Adrenal gland (tissue), 5 donors: ENCODE results near the gene INPP1.

Experiments used
- POLR2A ChIP-seq, 2 donors: fragments of 450-650 bp; IDR thresholded peaks; one replicate each; pipeline ENCODE4 v1.6.1; 2017; ENCODE audit warnings: antibody characterized with exemption in 2 of 2, mild to moderate bottlenecking in 2 of 2, moderate library complexity in 1 of 2
- TF ChIP-seq, protein P1 (sequence below), 6 experiments: fragments of 450-650 bp in 4 of 6; fragments of 200-600 bp in 2 of 6; sonication (generic) in 1 of 6; IDR thresholded peaks; 1 replicate in 5 of 6; 2 replicates in 1 of 6; pipeline versions ENCODE4 v1.5.1 to v1.8.0; 2016 to 2021; ENCODE audit warnings: antibody characterized with exemption in 6 of 6, mild to moderate bottlenecking in 2 of 6, moderate library complexity in 1 of 6
- donor health status: DM: no; HTN: no; CAD: no.

DNA sequence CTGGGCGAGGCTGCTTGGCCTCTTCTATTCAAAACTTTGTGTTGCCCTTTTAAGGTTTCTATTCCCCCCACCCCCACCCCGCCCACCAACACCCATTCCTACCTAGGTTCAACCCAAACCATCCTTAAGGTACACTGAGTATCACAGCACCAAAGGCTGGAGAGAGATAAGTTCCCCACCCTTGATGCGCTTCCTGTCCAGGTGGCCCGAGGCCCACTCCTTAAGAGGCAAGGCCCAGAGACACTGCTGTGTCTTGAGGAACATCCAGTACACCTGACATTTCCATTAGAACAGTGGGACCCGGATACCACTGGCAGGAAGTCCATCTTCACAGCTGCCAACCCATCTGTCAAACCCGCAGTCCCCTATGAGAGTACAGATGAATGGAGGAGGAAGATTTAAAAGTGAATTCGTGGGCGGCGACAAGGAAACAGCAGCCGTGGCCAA is 277 bp upstream of the INPP1 start:
- no peak for TF ChIP-seq POLR2A (IDR thresholded peaks at IDR 0.05)
- TF ChIP-seq, protein P1, sequence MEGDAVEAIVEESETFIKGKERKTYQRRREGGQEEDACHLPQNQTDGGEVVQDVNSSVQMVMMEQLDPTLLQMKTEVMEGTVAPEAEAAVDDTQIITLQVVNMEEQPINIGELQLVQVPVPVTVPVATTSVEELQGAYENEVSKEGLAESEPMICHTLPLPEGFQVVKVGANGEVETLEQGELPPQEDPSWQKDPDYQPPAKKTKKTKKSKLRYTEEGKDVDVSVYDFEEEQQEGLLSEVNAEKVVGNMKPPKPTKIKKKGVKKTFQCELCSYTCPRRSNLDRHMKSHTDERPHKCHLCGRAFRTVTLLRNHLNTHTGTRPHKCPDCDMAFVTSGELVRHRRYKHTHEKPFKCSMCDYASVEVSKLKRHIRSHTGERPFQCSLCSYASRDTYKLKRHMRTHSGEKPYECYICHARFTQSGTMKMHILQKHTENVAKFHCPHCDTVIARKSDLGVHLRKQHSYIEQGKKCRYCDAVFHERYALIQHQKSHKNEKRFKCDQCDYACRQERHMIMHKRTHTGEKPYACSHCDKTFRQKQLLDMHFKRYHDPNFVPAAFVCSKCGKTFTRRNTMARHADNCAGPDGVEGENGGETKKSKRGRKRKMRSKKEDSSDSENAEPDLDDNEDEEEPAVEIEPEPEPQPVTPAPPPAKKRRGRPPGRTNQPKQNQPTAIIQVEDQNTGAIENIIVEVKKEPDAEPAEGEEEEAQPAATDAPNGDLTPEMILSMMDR (IDR thresholded peaks at IDR 0.05) = no peak
